NOMO-1 (cell line): ENCODE results near the gene UTF1.

Experiments used
- DNase-seq, 2 experiments: peaks; one replicate each; lab custom pipeline; 2025; ENCODE audit not compliant: unreplicated experiment in 2 of 2; lab: John Stamatoyannopoulos, UW

Gene UTF1, protein sequence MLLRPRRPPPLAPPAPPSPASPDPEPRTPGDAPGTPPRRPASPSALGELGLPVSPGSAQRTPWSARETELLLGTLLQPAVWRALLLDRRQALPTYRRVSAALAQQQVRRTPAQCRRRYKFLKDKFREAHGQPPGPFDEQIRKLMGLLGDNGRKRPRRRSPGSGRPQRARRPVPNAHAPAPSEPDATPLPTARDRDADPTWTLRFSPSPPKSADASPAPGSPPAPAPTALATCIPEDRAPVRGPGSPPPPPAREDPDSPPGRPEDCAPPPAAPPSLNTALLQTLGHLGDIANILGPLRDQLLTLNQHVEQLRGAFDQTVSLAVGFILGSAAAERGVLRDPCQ

GRCh38 chr10:133230044-133230361 lies at the start of gene UTF1:
TSS of gene UTF1 (plus strand) at chr10:133230217. CDS start at chr10:133230289, 72 bp downstream.
- DNase-seq = no peak

GRCh38 chr10:133180965-133181639 lies 48.9 kb upstream of the UTF1 start:
- DNase-seq = no peak

GRCh38 chr10:133182190-133182589 lies 47.8 kb upstream of the UTF1 start:
- DNase-seq = no peak

GRCh38 chr10:133182791-133183645 lies 47.0 kb upstream of the UTF1 start:
- no peak for DNase-seq

GRCh38 chr10:133183646-133184378 lies 46.2 kb upstream of the UTF1 start:
- DNase-seq = no peak

- no peak for DNase-seq
These were observed 45.3 kb upstream of the UTF1 start for GRCh38 chr10:133184591-133185244.

GRCh38 chr10:133185421-133185820 lies 44.6 kb upstream of the UTF1 start:
- no peak for DNase-seq

DNA sequence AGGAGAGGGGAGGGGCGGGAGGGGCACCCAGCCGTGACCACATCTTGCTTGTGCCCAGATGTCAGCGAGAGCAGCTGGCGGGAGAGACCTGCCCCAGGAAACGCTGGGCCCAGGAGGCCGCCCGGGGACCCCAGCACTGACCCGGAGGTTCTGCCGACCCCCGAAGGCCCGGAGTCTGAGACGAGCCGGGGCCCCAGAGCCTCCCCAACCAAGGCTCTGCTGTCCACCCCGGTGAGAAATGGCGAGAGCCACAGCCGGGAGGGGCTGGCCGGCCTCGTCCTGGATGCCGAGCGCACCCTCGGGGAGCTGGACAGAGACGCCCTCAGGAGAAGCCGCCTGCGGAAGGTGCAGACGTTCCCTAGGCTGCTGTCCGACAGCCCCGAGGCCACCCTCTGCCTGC lies 44.1 kb upstream of the UTF1 start:
- DNase-seq = no peak

- no peak for DNase-seq
These were observed 43.5 kb upstream of the UTF1 start for GRCh38 chr10:133186416-133187090.

DNA sequence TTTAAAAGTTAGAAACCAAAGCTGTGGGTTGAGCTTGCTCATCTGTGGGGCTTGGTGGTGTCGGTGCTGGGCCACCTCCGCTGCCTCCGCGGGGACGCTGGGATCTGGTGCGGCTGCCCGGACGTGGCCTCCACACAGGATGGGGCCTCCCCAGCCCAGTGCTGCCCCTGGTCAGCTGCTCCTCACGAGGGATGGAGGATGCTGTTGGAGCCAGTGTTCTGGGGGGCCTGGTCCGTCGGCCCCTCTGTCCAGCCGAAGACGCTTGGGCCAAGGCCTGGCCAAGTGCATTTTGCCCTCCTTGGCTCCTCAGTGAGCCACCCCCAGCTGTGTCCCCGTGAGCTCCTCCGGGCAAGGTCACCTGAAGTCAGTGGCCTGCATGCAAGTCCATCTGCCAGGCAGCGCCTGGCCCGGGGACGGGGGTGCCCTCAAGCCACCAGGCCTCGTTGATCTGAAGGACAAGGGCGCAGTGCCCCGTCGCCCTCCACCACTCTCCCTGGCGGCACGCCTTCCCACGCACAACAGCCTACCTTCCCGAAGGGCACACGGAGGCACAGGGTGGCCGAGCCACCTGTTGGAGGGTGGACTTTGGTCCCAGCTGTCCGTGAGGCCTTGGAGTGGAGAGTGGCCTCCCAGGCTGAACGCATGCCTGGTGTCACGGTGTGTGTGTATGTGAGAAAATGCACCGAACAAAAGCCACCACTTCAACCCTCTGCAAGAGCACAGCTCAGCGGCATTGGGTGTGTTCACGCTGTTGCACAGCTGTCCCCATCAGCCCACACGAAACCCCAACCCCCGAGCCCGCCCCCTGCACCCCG lies 42.7 kb upstream of the UTF1 start:
- DNase-seq = no peak

DNA sequence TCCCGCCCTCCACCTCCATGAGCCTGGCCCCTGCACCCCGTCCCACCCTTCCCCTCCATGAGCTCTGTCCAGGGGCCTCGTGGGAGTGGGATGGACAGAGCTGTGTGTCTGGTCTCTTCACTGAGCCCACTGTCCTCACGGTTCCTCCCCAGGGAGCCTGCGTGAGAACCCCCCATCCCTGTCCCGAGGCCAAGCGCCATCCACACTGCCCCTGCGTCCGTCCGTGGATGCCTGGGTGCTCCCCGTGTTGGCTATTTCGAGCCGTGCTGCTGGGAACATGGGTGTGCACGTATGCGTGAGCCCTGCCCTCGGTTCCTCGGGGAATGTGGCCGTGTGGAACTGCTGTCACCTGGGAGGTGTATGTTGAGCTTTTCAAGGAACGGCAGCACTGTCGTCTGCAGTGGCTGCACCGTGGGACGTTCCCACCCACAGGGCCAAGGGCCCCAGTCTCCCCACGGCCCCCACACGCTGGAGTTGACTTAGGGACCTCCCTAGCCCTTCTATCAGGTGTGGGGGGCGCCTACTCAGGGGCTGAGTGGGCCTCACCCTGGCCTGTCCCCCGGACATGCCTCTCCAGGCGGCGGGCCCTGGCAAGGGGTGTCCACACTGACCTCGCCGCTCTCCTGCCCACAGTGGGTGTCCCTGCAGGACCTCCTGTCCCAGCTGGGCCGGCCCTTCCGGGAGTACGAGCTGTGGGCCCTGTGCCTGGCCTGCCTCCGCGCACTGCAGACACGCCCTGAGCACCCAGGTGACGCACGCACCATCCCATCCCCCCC lies 41.9 kb upstream of the UTF1 start:
- DNase-seq = no peak

- no peak for DNase-seq
These were observed 40.8 kb upstream of the UTF1 start for GRCh38 chr10:133189256-133189655.

DNA sequence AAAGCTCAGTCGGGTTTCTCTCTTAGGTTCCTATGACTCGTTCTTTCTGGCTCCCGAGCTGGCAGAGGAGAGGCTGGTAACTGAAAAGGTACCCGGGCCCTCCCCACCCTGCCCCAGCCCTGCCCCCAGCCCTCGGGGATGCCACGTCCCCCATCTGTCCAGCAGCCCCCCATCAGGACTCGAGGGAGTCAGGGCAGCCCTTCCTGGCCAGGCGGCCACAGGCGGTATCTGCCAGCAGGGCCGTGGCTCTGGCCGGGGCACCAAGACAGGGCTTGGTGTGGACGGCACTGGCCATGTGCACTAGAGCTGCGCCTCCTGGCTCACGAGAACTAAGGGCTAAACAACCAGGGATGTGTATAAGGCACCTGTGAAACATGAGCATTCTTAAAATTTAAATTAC lies 40.3 kb upstream of the UTF1 start:
- DNase-seq = no peak

GRCh38 chr10:133190225-133190624 lies 39.8 kb upstream of the UTF1 start:
- DNase-seq = no peak

DNA sequence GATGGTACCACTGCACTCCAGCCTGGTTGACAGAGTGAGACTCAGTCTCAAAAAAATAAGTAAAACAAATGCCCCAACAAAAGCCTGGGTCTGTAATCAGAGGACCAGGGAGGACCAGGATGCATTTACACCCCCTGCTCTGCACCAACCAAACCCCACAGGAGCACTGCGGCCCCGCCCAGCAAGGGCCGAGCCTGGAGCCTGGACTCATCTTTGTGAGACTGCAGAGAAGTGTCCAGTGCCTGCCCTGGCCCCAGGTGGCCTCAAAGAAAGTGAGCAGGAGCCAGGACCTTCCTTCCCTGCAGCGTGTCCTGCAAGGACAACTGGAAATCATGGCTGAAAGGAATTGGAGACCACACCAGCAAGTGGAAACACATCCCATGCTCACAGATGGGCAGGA lies 38.4 kb upstream of the UTF1 start:
- no peak for DNase-seq

- no peak for DNase-seq
These were observed 35.9 kb upstream of the UTF1 start for GRCh38 chr10:133194151-133194550.

DNA sequence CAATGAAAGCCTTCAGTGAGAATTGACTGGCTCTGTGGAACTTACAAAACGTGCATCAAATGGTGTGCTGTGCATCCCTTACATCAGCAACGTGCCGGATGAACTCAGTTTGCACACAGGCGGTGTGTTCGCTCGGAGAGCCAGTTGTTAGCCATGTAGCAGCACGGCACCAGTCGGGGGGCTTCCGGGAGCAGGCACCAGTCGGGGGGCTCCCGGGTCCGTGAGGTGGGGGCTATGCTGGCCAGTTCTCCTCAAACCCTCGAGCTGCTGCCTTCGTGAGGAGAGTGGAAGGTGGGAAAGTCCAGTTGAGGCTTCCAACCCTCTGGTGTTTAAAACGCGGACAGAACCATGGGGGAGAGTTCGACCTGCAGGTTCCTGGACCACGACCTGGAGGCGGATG lies 34.9 kb upstream of the UTF1 start:
- DNase-seq = no peak

DNA sequence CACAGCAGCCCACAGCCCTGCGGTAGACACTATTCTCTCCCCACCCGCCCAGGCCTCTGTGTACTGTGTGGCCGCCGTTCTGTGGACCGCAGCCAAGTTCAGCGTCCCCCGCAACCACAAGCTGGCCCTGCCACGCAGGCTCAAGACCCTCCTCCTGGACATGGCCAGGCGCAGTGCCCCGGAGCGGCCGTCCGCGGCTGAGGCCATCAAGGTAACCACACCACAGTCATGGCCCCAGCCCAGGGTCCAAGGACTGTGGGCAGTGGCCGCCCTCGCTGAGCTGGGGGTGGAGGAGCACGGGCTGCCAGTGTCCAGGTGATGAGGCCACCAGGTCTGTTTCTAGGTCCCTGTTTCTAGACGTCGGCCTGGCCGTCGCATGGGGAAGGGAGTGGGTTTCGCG lies 34.4 kb upstream of the UTF1 start:
- no peak for DNase-seq
